ENCODE measurements around the gene ACAD10.

Gene ACAD10

DNA sequence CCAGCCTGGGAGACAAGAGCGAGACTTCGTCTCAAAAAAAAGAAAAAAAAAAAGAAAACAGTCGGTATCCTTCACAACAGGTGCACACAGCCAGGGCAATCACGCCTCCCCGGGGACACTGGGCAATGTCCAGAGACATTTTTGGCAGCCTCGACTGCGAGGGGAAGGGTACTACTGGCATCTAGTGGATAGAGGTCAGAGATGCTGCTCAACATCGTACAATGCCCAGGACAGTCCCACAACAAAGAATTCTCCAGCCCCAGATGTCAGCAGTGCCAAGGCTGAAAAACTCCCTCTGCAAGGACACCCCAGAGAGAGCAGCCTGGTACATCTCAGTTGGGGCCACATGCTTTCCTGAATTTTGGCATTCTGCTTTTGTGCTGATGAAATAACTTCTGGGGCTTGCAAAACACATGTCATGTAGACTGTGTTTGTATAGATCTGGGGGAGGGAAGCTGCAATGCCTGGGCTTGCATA lies 102.4 kb downstream of the ACAD10 start:
- no peak overlapping the region for H3K4me3 ChIP-seq (ENCODE audit: low read length)
- no peak for TF ChIP-seq ZNF274 (IDR thresholded peaks at IDR 0.05; ENCODE audit: low read depth, low read length)

DNA sequence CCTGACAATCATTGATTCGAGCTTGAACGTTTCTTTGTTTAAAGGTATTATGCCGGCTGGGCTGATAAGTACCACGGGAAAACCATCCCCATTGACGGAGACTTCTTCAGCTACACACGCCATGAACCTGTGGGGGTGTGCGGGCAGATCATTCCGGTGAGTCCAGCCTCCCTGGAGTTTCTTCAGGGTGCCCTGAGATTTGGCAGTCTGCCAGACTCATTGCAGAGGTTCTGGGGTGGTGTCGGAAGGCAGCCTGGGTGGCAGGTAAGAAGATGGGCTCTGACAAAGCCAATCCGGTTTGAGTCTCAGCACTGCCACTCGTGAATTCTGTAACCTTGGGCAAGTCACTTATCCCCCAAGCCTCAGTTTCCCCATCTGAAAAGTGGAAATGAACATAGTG lies 103.9 kb downstream of the ACAD10 start:
- no peak overlapping the region for H3K4me3 ChIP-seq (ENCODE audit: low read length)
- TF ChIP-seq ZNF274 (IDR thresholded peaks at IDR 0.05; ENCODE audit: low read depth, low read length) = no peak

- TF ChIP-seq ZNF274 (IDR thresholded peaks at IDR 0.05; ENCODE audit: low read depth, low read length) = no peak
- H3K4me3 ChIP-seq (ENCODE audit: low read length) = no peak overlapping the region
Observed at GRCh38 chr12:111791507-111791906, 105.7 kb downstream of the ACAD10 start.

DNA sequence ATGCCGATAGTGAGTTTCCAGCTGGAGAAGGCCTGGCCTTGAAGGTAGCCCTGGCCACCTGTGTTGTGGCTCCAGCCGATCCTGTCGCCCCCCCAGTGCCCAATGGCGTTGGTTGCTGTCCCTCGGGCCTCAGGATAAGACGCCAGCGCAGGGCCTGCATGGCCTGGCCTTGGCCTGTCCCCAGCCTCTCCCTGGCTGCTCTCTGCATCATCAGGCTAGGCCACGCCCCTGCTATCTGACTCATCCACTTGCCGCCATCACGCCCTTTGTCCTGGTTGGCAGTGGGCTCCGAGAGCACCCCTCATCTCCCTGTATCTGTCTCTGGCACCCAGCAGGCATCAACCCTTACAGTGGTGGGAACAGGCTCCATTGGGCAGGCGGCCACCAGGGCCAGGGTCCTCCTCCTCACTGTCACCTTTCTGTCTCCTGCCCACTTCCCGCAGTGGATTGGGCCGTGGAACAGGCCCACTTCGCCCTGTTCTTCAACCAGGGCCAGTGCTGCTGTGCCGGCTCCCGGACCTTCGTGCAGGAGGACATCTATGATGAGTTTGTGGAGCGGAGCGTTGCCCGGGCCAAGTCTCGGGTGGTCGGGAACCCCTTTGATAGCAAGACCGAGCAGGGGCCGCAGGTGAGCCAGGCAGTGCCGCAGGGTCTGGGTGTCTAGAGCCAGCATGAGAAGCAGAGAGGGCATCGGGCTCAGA lies 106.5 kb downstream of the ACAD10 start:
- no peak for TF ChIP-seq ZNF274 (IDR thresholded peaks at IDR 0.05; ENCODE audit: low read depth, low read length)

DNA sequence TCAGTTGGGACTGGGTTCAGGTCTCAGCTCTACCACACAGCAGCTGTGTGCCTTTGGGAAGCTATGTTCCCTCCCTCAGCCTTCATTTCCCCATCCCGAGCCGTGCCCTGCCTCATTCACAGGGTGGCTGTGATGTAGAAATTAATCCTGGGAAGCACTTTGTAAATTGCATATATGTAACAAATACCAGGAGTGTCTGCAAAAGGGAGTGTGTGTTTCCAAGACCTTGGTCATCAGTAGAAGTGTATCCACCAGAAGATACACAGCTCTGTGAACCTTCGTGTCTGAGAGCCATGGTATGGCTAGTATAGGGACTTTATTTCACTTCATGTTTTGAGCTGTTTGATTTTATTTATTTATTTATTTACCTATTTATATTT lies 107.0 kb downstream of the ACAD10 start:
- no peak for TF ChIP-seq ZNF274 (IDR thresholded peaks at IDR 0.05; ENCODE audit: low read depth, low read length)

More for the DNA sequence above, 106.5 kb downstream of the ACAD10 start:
- H3K4me3 ChIP-seq (ENCODE audit: low read length) = no peak overlapping the region

DNA sequence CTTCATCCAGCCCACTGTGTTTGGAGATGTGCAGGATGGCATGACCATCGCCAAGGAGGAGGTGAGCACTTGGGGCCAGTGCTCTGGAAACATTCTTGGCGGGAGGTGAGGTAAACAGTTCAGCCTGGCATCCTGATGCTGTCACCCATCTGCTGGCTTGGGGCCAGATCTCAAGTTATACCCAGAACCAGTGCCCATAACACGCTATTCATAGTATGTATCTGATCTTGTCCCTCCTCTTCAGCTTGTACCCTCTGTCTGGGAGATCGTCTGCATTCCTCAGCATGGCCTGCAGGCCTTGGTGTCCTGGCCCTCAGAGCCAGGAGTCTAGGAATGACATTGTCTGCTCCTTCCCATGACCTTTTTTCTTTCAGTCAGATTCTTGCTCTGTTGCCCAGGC lies 112.3 kb downstream of the ACAD10 start:
- no peak overlapping the region for H3K4me3 ChIP-seq (ENCODE audit: low read length)

More for the DNA sequence above, 107.0 kb downstream of the ACAD10 start:
- H3K4me3 ChIP-seq (ENCODE audit: low read length) = no peak overlapping the region

GRCh38 chr12:111799758-111800157 lies 113.9 kb downstream of the ACAD10 start:
- TF ChIP-seq ZNF274 (IDR thresholded peaks at IDR 0.05; ENCODE audit: low read depth, low read length) = no peak

More for the DNA sequence above, 112.3 kb downstream of the ACAD10 start:
- TF ChIP-seq ZNF274 (IDR thresholded peaks at IDR 0.05; ENCODE audit: low read depth, low read length) = no peak

GRCh38 chr12:111803038-111803626 lies 117.3 kb downstream of the ACAD10 start:
- H3K4me3 ChIP-seq (ENCODE audit: low read length) = no peak overlapping the region
- no peak for TF ChIP-seq ZNF274 (IDR thresholded peaks at IDR 0.05; ENCODE audit: low read depth, low read length)

More at GRCh38 chr12:111799758-111800157, 113.9 kb downstream of the ACAD10 start:
- no peak overlapping the region for H3K4me3 ChIP-seq (ENCODE audit: low read length)

GRCh38 chr12:111803851-111804250 lies 118.0 kb downstream of the ACAD10 start:
- no peak for TF ChIP-seq ZNF274 (IDR thresholded peaks at IDR 0.05; ENCODE audit: low read depth, low read length)
- no peak overlapping the region for H3K4me3 ChIP-seq (ENCODE audit: low read length)

DNA sequence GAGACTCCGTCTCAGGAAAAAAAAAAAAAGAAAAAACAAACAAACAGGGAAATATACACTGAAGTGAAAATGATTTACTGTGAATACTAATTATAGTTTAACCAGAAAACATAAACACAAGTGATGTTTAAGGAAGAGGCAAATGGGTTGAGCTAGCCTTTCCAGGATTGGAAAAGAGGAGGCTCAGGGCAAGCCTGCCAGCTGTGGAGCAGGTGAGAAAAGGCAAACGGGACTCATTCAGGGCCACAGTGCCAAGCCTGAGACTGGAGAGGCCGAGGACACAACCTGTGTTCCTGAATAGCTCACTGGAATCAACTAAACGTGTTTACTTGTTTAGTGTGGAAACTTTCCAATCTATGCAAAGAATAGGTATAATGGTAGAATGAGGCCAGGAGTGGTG lies 120.5 kb downstream of the ACAD10 start:
- H3K4me3 ChIP-seq (ENCODE audit: low read length) = no peak overlapping the region
- TF ChIP-seq ZNF274 (IDR thresholded peaks at IDR 0.05; ENCODE audit: low read depth, low read length) = no peak
